Measurements from ENCODE around the gene TMEM63C.

TMEM63C gene

DNA sequence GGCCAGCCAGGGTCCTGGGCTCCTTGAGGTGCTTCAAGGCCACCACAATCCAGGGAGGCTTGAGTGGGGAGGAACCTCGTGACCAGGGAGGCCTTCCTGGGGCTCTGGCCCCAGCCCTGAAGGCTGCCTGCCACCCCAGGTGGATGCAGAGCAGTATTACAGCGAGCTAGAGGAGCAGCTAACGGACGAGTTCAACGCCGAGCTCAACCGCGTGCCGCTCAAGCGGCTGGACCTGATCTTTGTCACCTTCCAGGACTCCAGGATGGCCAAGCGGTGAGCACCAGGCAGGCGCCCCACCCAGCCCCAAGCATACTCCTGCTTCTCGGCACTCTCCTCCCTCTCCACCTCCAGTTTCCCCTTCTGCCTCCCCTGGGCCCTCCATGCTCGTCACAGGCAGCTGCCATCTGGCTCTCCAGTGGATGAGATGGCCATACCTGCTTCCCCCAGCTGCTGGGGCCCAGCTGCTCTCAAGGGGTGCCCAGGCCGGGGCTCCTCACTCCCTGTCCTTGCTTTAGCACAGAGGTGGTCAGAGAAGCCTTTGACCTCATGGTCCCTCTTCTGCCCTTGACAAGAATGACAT lies 58.8 kb downstream of the TMEM63C start:
- TF ChIP-seq, protein P1, sequence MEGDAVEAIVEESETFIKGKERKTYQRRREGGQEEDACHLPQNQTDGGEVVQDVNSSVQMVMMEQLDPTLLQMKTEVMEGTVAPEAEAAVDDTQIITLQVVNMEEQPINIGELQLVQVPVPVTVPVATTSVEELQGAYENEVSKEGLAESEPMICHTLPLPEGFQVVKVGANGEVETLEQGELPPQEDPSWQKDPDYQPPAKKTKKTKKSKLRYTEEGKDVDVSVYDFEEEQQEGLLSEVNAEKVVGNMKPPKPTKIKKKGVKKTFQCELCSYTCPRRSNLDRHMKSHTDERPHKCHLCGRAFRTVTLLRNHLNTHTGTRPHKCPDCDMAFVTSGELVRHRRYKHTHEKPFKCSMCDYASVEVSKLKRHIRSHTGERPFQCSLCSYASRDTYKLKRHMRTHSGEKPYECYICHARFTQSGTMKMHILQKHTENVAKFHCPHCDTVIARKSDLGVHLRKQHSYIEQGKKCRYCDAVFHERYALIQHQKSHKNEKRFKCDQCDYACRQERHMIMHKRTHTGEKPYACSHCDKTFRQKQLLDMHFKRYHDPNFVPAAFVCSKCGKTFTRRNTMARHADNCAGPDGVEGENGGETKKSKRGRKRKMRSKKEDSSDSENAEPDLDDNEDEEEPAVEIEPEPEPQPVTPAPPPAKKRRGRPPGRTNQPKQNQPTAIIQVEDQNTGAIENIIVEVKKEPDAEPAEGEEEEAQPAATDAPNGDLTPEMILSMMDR (IDR thresholded peaks at IDR 0.05; ENCODE audit: low read depth, low read length), result no peak
- H4K20me1 ChIP-seq (ENCODE audit: insufficient read depth, low read length), result no peaks in the 10 kb centered on the region
- H3K36me3 ChIP-seq (replicated peaks; ENCODE audit: low read depth, low read length), result no peaks in the 10 kb centered on the region
- no peaks in the 10 kb centered on the region for H3K9me3 ChIP-seq (ENCODE audit: insufficient read depth, low read length)
- H3K9ac ChIP-seq (ENCODE audit: low read length), result no peak overlapping the region
- no peak overlapping the region for H3K4me3 ChIP-seq (ENCODE audit: low read length)
- no peaks in the 10 kb centered on the region for H3K4me1 ChIP-seq (ENCODE audit: low read length)
- H3K4me2 ChIP-seq (ENCODE audit: low read length), result no peak overlapping the region
- H3K79me2 ChIP-seq (ENCODE audit: low read length), result no peaks in the 10 kb centered on the region
- no peaks in the 10 kb centered on the region for H3K27me3 ChIP-seq (ENCODE audit: low read depth, low read length)
- no peak overlapping the region for H3K27ac ChIP-seq (ENCODE audit: low read length)
- H2AFZ ChIP-seq (ENCODE audit: low read depth, low read length), result no peak overlapping the region

DNA sequence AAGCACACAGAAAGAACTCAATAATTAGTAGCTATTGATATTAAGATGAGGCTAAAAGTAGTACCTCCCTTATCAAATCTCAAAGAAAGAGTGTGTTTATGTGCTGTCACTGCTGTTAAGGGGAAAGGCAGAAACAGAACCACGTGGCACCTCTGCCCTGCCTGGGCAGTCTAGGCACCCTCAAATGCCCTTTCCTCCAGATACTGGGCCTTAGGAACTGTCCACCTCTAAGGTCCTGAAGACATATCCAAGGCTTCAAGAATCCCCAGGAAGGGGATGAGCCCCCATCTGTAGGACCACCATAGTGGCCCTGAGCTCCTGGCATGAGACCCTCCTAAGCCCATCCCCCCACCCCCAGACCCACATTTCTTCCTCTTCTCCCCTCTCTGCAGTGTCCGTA lies 60.4 kb downstream of the TMEM63C start:
- TF ChIP-seq, protein P1 (IDR thresholded peaks at IDR 0.05; ENCODE audit: low read depth, low read length), result no peak
- no peak for TF ChIP-seq EZH2phosphoT487 (IDR thresholded peaks at IDR 0.05; ENCODE audit: low read depth)
- no peaks in the 10 kb centered on the region for H3K9me3 ChIP-seq (ENCODE audit: insufficient read depth, low read length)
- H3K4me1 ChIP-seq (ENCODE audit: low read length), result no peaks in the 10 kb centered on the region
- H2AFZ ChIP-seq (ENCODE audit: low read depth, low read length), result no peak overlapping the region
- no peaks in the 10 kb centered on the region for H3K27me3 ChIP-seq (ENCODE audit: low read depth, low read length)
- H4K20me1 ChIP-seq (ENCODE audit: insufficient read depth, low read length), result no peaks in the 10 kb centered on the region
- H3K9ac ChIP-seq (ENCODE audit: low read length), result no peak overlapping the region
- H3K36me3 ChIP-seq (replicated peaks; ENCODE audit: low read depth, low read length), result no peaks in the 10 kb centered on the region
- no peak overlapping the region for H3K4me2 ChIP-seq (ENCODE audit: low read length)
- no peaks in the 10 kb centered on the region for H3K79me2 ChIP-seq (ENCODE audit: low read length)
- no peak overlapping the region for H3K4me3 ChIP-seq (ENCODE audit: low read length)
- no peak overlapping the region for H3K27ac ChIP-seq (ENCODE audit: low read length)

DNA sequence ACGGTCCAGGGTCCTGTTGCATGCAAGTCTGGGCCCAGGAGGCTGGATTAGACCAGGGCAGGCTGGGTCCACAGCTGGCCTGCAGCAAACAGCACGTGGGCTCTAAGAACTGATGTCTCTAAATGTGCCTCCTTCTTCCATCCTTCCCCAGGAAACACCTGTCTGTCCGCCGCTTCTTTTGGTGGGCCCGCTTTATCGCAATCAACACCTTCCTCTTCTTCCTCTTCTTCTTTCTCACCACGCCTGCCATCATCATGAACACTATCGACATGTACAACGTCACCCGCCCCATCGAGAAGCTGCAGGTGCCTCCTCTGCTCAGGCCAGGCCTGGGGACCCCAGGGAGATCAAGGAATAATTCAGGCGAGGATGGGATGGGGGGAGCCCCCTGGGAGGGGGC lies 61.2 kb downstream of the TMEM63C start:
- Histone ChIP-seq H3K27me3 (ENCODE audit: low read depth, low read length) (no peaks in the 10 kb centered on the region), H4K20me1 (ENCODE audit: insufficient read depth, low read length) (no peaks in the 10 kb centered on the region), H3K4me3 (ENCODE audit: low read length) (no peak overlapping the region), H3K36me3 (replicated peaks; ENCODE audit: low read depth, low read length) (no peaks in the 10 kb centered on the region), H3K27ac (ENCODE audit: low read length) (no peak overlapping the region), H3K9me3 (ENCODE audit: insufficient read depth, low read length) (no peaks in the 10 kb centered on the region), H3K4me2 (ENCODE audit: low read length) (no peak overlapping the region), H3K79me2 (ENCODE audit: low read length) (no peaks in the 10 kb centered on the region), H3K4me1 (ENCODE audit: low read length) (no peaks in the 10 kb centered on the region), H2AFZ (ENCODE audit: low read depth, low read length) (no peak overlapping the region), H3K9ac (ENCODE audit: low read length) (no peak overlapping the region)
- no peak for TF ChIP-seq EZH2phosphoT487 (IDR thresholded peaks at IDR 0.05; ENCODE audit: low read depth)
- TF ChIP-seq, protein P1 (IDR thresholded peaks at IDR 0.05; ENCODE audit: low read depth, low read length), result no peak

DNA sequence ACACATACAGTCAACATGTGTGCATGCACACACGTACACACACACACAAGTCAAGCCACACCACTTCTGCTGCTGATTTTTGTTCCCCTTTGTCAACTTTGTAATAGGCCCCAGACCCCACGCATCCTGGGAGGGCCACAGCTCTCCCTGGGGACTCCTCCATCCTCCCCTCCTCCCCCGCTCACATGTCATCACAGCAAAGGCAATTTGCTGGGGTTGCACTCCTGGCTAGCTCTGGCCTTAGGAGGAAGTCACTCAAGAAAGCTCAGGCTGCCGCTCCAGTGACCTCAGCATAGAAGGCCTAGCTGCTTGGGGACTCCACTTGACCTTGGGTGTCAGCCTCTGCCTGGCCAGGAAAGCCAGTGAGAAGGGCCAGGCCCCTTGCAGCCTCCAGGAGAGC lies 62.3 kb downstream of the TMEM63C start:
- no peak for TF ChIP-seq EZH2phosphoT487 (IDR thresholded peaks at IDR 0.05; ENCODE audit: low read depth)
- TF ChIP-seq, protein P1 (IDR thresholded peaks at IDR 0.05; ENCODE audit: low read depth, low read length), result no peak
- no peak overlapping the region for H3K27ac ChIP-seq (ENCODE audit: low read length)

More for the DNA sequence above, 62.3 kb downstream of the TMEM63C start:
- H3K9ac ChIP-seq (ENCODE audit: low read length), result no peak overlapping the region
- no peak overlapping the region for H3K4me3 ChIP-seq (ENCODE audit: low read length)
- H3K27me3 ChIP-seq (ENCODE audit: low read depth, low read length), result no peaks in the 10 kb centered on the region
- no peaks in the 10 kb centered on the region for H4K20me1 ChIP-seq (ENCODE audit: insufficient read depth, low read length)
- no peak overlapping the region for H3K4me2 ChIP-seq (ENCODE audit: low read length)
- H3K79me2 ChIP-seq (ENCODE audit: low read length), result no peaks in the 10 kb centered on the region
- H2AFZ ChIP-seq (ENCODE audit: low read depth, low read length), result no peak overlapping the region
- no peaks in the 10 kb centered on the region for H3K9me3 ChIP-seq (ENCODE audit: insufficient read depth, low read length)
- H3K36me3 ChIP-seq (replicated peaks; ENCODE audit: low read depth, low read length), result no peaks in the 10 kb centered on the region
- no peaks in the 10 kb centered on the region for H3K4me1 ChIP-seq (ENCODE audit: low read length)
